NCI-H1105 treated with DMSO at 0.1 percent for 48 hours (cell line): ENCODE data around the gene ITGAD.

Experiments
- DNase-seq: peaks from one replicate; lab custom pipeline; 2025; lab: John Stamatoyannopoulos, UW

The ITGAD gene

DNA sequence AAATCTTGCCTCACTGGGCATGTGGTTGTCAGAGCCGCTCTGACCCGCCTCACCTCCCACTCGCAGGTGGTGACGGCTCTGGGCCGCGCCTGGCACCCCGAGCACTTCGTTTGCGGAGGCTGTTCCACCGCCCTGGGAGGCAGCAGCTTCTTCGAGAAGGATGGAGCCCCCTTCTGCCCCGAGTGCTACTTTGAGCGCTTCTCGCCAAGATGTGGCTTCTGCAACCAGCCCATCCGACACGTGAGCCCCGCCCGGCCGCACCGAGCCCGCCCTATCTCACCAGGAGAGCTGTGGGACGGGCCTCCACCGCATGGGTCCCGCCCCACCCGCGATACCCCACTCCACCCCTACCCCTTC lies 82.8 kb downstream of the ITGAD start:
- DNase-seq = no peak
